HG02938 (cell line): ENCODE data around the gene ZNF648.
"Not testable (repeated sequence)": the region's sequence is repeated elsewhere in the genome, so short reads cannot be mapped to it uniquely, and the experiment has no call there.

Experiments
- ATAC-seq: cut with Tn5 transposase; IDR thresholded peaks from one replicate; pipeline ENCODE4 v1.9.1; 2021; ENCODE audit warnings: mild to moderate bottlenecking, moderate library complexity; ENCODE audit not compliant: unreplicated experiment

The ZNF648 gene

DNA sequence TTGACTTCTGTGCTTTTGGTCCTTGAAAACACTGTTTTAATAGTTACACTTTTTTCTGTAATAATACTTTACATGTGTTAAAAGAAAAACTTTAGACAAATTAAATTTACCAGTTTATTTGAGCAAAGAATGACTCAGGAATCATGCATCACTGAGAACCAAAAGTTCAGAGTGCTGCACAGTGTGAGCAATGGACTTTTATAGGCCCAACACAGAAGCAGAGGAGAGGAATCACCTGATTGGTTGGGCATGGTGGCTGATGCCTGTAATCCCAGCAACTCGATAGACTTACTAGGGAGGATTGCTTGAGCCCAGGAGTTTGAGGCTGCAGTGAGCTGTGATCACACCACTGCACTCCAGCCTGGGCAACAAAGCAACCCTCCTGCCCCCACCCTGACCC, 29.3 kb downstream of the ZNF648 start:
- ATAC-seq: no peak

DNA sequence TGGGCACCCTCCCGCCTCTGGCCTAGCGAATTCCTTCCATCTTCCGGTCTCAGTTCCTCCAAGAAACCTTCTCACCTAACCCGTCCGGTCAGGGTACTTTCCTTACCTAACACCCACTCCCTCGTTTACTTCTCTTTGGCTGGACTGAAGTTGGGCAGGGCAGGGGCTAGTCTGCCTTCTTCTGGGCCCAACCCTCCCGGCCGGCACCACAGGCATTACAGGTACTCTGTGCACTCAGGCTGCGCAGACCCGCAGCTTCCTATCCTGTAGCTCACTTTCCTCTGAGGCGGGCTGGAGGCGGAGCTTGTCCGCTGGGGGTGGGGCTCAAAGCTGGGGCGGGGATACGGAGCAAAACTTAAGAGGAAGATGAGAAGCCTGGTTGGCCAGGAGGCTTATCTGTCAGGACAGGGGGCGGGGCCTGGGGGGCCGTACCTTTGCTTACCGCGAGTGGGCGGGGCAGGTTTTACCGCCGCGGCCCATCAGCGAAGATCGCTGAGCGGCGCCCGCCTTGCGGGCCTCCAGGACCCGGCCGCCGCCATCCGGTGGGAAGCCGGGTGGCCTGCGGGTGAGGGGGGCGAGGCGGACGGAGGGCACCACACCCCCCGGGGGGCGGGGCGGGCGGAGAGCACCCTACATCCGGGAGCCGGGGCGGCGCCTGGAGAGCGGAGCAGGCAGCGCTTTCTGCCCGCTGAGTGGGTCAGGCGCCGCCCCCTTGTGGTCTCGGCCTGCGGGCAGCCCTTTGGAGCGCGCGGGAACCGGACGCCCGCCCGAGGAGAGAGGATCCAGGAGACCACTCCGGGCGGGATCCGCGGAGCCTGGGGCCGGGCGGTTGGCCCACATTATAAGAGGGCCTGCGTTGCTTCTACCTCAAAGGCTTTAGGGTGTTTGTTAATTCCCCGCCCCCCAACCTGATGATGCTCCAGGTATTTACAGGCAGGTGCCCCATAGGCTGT, 31.9 kb downstream of the ZNF648 start:
- peak; percentile 95 for ATAC-seq

DNA sequence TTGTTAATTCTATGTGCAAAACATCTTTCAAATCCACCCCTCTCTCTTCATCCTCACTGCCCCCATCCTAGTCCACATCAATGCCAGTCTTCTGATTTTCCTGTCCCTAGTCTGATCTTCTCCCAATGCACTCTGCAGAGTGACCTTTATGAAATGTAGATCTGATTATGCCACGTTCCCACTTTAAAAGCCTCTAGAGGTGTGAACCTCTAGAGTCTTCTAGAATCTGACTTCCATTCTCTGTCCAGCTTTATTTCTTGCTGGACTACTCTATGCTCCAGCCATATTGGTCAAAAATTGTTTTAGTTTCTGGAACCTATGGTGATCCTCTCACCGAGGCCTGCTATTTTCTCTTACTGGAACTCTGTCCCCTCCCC, 32.5 kb downstream of the ZNF648 start:
- ATAC-seq: no peak

DNA sequence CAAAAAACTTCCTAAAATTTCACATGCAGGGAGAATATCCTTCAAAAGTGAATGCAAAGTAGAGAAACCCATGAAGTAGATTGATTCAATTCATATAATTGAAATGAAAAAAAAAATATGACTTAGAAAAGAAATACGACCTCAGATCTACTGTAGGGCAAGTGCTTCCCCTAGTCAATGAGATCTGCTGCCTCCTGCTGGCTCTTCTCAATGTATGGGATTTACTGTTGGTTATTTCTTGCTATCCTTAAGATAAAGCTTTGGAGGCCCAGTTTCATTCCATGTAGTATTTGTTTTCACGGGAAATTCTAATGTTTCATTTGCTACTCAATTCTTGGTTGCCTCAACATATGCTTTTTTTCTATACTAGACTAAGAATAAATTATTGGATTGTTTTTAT, 46.2 kb downstream of the ZNF648 start:
- ATAC-seq: no peak

DNA sequence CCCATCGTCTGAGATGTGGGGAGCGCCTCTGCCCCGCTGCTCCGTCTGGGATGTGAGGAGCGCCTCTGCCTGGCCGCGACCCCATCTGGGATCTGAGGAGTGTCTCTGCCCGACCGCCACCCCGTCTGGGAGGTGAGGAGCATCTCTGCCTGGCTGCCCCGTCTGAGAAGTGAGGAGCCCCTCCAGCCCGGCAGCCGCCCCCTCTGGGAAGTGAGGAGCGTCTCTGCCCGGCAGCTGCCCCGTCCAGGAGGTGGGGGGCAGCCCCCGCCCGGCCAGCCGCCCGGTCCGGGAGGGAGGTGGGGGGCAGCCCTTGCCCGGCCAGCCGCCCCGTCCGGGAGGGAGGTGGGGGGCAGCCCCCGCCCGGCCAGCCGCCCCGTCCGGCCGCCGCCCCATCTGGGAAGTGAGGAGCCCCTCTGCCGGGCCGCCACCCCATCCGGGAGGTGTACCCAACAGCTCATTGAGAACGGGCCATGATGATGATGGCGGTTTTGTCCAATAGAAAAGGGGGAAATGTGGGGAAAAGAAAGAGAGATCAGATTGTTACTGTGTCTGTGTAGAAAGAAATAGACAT, 50.6 kb downstream of the ZNF648 start:
- ATAC-seq: not testable (repeated sequence)

DNA sequence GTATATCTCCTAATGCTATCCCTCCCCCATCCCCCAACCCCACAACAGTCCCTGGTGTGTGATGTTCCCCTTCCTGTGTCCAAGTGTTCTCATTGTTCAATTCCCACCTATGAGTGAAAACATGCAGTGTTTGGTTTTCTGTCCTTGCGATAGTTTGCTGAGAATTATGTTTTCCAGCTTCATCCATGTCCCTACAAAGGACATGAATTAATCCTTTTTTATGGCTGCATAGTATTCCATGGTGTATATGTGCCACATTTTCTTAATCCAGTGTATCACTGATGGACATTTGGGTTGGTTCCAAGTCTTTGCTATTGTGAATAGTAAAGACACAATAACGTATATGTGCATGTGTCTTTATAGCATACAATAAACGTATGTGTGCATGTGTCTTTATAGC, 56.1 kb downstream of the ZNF648 start:
- ATAC-seq: not testable (repeated sequence)

DNA sequence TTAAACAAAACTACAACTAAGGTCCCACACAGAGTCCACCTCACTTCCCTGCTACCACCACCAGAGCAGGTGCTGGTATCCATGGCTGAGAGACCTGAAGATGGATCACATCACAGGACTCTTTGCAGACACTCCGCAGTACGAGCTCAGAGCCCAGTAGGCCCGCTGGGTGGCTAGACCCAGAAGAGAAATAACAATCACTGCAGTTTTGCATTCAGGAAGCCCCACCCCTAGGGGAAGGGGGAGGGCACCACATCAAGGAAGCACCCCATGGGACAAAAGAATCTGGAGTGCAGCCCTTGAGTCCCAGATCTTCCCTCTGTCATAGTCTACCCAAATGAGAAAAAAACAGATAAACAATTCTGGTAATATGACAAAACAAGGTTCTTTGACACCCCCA, 56.9 kb downstream of the ZNF648 start:
- no peak for ATAC-seq
